ENCODE measurements around the gene FYCO1.

FYCO1 gene

DNA sequence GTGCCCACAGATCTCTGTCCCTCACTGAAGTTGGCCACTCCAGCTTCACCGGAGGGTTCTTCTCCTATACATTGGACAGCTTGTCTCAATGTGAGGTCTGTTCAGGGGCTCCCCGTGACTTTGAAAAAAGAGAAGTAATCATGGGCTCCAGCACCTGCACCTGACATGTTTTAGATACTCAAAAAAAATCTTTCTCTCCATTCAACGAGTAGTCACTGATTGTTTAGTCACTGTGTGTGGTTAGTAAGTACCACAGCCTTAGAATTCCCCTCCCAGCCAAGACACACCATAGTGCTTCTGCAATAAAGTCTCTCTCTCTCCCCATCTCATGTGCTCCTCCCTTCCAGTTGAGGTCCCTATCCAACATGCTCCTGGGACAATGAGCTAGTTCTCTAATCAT, 90.7 kb downstream of the FYCO1 start:
- TF ChIP-seq, protein P1, sequence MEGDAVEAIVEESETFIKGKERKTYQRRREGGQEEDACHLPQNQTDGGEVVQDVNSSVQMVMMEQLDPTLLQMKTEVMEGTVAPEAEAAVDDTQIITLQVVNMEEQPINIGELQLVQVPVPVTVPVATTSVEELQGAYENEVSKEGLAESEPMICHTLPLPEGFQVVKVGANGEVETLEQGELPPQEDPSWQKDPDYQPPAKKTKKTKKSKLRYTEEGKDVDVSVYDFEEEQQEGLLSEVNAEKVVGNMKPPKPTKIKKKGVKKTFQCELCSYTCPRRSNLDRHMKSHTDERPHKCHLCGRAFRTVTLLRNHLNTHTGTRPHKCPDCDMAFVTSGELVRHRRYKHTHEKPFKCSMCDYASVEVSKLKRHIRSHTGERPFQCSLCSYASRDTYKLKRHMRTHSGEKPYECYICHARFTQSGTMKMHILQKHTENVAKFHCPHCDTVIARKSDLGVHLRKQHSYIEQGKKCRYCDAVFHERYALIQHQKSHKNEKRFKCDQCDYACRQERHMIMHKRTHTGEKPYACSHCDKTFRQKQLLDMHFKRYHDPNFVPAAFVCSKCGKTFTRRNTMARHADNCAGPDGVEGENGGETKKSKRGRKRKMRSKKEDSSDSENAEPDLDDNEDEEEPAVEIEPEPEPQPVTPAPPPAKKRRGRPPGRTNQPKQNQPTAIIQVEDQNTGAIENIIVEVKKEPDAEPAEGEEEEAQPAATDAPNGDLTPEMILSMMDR (IDR thresholded peaks at IDR 0.05; ENCODE audit: low read depth, low read length) = no peak
- no peak overlapping the region for H3K4me3 ChIP-seq (ENCODE audit: low read depth, low read length)
- no peak overlapping the region for H3K27ac ChIP-seq
- no peaks in the 10 kb centered on the region for H3K9me3 ChIP-seq (ENCODE audit: severe bottlenecking)
- no peak for DNase-seq
- no peaks in the 10 kb centered on the region for H3K27me3 ChIP-seq (ENCODE audit: insufficient read depth, low read depth, severe bottlenecking)
- H3K36me3 ChIP-seq = no peaks in the 10 kb centered on the region; the same call in 1 of the 2 replicates

DNA sequence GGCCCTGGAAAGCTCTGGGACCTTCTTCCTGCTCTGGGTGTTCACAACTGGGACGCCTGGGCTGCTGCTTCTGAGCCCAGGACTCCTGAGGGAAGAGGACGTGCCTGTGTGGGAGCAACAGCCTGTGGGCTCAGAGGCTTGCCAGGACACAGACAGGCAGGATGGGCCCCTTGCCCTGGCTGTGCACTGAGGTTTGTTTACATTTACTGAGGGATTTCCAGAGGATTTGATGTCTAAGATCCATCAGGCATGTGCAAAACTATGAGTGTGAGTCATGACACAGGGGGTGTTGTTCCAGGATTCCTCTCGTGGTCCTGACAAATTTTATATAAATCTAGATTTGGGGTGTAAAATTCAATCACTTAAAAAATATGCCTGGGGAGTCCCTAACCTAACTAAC, 98.7 kb downstream of the FYCO1 start:
- no peak overlapping the region for H3K27ac ChIP-seq
- H3K27me3 ChIP-seq (ENCODE audit: insufficient read depth, low read depth, severe bottlenecking) = no peaks in the 10 kb centered on the region
- TF ChIP-seq, protein P1 (IDR thresholded peaks at IDR 0.05; ENCODE audit: low read depth, low read length) = no peak
- H3K36me3 ChIP-seq = no peaks in the 10 kb centered on the region
- DNase-seq = no peak
- H3K4me3 ChIP-seq (ENCODE audit: low read depth, low read length) = no peak overlapping the region
- H3K9me3 ChIP-seq (ENCODE audit: severe bottlenecking) = no peaks in the 10 kb centered on the region

DNA sequence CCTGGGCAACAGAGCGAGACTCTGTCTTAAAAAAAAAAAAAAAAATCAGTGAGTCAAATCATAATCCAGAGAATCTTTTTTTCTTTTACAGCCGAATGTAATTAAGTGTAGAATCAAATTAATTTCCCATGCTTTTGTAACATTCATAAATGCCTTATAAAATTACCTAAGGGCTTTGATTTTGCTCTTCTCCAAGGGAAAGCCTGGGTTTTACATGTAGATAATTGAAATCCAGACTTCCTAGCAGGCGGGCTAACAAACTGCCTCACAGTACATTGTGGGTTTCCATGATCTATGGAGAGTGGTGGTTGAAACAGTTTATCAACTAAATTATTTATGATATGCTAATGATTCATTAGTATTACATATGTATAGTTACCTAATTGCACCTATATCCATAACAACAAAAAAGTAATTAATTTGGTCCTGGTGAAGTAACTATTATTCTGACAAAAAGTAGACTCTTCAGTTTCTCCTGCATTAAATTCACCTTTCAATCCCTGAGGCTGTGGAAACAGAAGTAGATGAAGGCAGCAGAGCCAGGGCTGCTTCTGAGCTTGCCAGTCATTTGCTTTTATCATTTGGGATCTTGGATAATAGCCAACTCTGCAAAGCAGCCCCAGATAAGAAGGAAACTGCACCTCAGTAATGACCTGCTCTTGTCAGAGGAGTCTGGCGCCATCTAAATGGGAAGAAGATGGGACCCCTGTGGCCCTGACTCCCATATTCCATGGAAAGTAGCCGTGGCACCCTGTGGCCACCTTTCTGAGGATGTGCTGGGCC, 99.7 kb downstream of the FYCO1 start:
- no peak overlapping the region for H3K27ac ChIP-seq
- no peak overlapping the region for H3K4me3 ChIP-seq (ENCODE audit: low read depth, low read length)

DNA sequence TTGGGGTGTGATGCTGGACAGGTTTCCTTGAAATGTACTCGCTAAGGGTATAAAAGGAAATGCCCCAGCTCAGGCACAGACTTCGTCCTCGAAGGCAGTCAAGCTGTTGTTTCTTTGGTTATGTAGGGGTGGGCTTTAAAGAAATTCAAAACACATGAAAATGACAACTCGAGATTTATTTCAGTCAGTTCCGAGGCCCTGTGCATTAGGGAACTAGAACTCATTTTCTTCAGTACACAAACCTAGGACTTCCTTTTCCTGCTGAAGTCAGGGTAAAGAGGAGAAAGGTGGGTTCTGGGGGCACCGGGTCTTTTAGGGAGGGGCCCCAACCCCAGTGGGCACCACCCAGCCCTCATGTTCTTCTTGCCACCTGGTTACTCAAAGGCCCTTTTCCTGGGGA, 101.6 kb downstream of the FYCO1 start:
- Histone ChIP-seq H3K9me3 (ENCODE audit: severe bottlenecking) (no peaks in the 10 kb centered on the region), H3K4me3 (ENCODE audit: low read depth, low read length) (no peak overlapping the region), H3K27ac (no peak overlapping the region), H3K27me3 (ENCODE audit: insufficient read depth, low read depth, severe bottlenecking) (no peaks in the 10 kb centered on the region), H3K36me3 (no peaks in the 10 kb centered on the region)
- no peak for DNase-seq
- TF ChIP-seq, protein P1 (IDR thresholded peaks at IDR 0.05; ENCODE audit: low read depth, low read length) = no peak

More for the DNA sequence above, 99.7 kb downstream of the FYCO1 start:
- H3K36me3 ChIP-seq = no peaks in the 10 kb centered on the region
- TF ChIP-seq, protein P1 (IDR thresholded peaks at IDR 0.05; ENCODE audit: low read depth, low read length) = no peak
- H3K27me3 ChIP-seq (ENCODE audit: insufficient read depth, low read depth, severe bottlenecking) = no peaks in the 10 kb centered on the region
- DNase-seq = no peak
- no peaks in the 10 kb centered on the region for H3K9me3 ChIP-seq (ENCODE audit: severe bottlenecking)

DNA sequence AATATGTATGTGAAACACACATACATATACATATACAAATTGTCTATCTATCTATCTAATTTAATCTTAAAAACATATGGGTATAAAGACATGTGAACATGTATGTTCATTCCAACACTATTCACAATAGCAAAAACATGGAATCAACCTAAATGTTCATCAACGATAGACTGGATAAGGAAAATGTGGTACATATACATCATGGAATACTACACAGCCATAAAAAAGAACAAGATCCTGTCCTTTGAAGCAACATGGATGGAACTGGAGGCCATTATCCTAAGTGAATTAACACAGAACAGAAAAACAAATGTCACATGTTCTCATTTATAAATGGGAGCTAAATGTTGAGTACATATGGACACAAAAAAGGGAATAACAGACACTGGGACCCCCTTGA, 103.5 kb downstream of the FYCO1 start:
- no peaks in the 10 kb centered on the region for H3K27me3 ChIP-seq (ENCODE audit: insufficient read depth, low read depth, severe bottlenecking)
- H3K4me3 ChIP-seq (ENCODE audit: low read depth, low read length) = no peak overlapping the region
- no peak for DNase-seq
- TF ChIP-seq, protein P1 (IDR thresholded peaks at IDR 0.05; ENCODE audit: low read depth, low read length) = no peak
- H3K27ac ChIP-seq = no peak overlapping the region
- no peaks in the 10 kb centered on the region for H3K9me3 ChIP-seq (ENCODE audit: severe bottlenecking)
- no peaks in the 10 kb centered on the region for H3K36me3 ChIP-seq

DNA sequence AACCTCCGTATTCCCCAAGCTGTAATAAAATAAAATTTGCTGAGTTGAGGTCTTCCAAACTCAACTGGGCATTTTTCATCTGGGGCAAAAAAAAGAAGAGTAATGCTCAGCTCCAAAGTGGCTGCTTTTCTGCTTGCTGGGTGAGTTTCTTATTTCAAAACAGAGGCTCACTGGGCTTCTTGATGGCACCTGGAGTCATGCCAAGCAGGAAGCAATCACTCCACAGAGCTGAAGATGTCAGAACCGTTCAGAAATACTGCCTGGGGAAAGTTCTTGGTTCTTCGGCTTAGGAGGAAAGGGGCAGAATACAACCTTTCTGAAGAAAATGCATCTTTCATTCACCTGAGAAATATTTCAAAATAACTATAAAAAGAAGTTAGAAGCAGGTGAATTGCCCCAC, 105.2 kb downstream of the FYCO1 start:
- no peak overlapping the region for H3K4me3 ChIP-seq (ENCODE audit: low read depth, low read length)
- H3K27me3 ChIP-seq (ENCODE audit: insufficient read depth, low read depth, severe bottlenecking) = no peaks in the 10 kb centered on the region
- no peak for DNase-seq
- H3K9me3 ChIP-seq (ENCODE audit: severe bottlenecking) = no peaks in the 10 kb centered on the region
- TF ChIP-seq, protein P1 (IDR thresholded peaks at IDR 0.05; ENCODE audit: low read depth, low read length) = no peak
- no peaks in the 10 kb centered on the region for H3K36me3 ChIP-seq
- no peak overlapping the region for H3K27ac ChIP-seq

All from WERI-Rb-1 (cell line).